HCT116 (cell line): ENCODE data around the gene RBMS1. TPM values are rescaled to one million over a fixed set of nuclear protein-coding genes. Genes with fewer than 3 reads are reported as not detected.

Source experiments
- ATAC-seq: fragments of 200-7000 bp; cut with Tn5 transposase; 2 replicates; pipeline ENCODE4 v1.9.1; 2020; ENCODE audit warnings: mild to moderate bottlenecking, moderate library complexity
- BruUV-seq: library from RNA; stranded (reverse); fragments of 400-500 nt; replicated peaks from 2 replicates; lab custom pipeline; 2021; lab: Mats Ljungman, UMichigan
- CTCF ChIA-PET: fragments of 300-600 bp; sonication (Branson Sonifier 250); formaldehyde crosslinking; loops from one replicate; lab custom pipeline; 2021; ENCODE audit warnings: antibody characterized with exemption; lab: Charles Lee
- POLR2A ChIA-PET: fragments of 300-600, 350-600 bp; sonication (Branson Sonifier 250); formaldehyde crosslinking; loops from one replicate; lab custom pipeline; 2021; ENCODE audit warnings: antibody characterized with exemption; lab: Charles Lee
- RAD21 ChIA-PET, 2 experiments: fragments of 300-600 bp; sonication (Branson Sonifier 250); formaldehyde crosslinking; loops; one replicate each; lab custom pipeline; 2023; ENCODE audit warnings: low total read pairs in 2 of 2; ENCODE audit not compliant: uncharacterized antibody in 2 of 2, unreplicated experiment in 2 of 2, low non-redundant PET in 1 of 2; lab: Charles Lee
- DNase-seq: peaks from one replicate; pipeline ENCODE4 v3.0.0-alpha.2; 2010; ENCODE audit warnings: low read depth, low spot score
- H2AFZ ChIP-seq: fragments of 200-600 bp; shearing (Covaris generic), sonication (generic); 2 replicates; pipeline ENCODE4 v1.6.1; 2017; ENCODE audit warnings: low read depth, mixed run types, mixed read lengths, antibody characterized with exemption, low read length; ENCODE audit not compliant: poor library complexity, severe bottlenecking
- H3K27ac ChIP-seq: 2 replicates; pipeline ENCODE4 v1.5.1; 2012; ENCODE audit warnings: low read depth, low read length
- H3K27me3 ChIP-seq: fragments of 200-600 bp; sonication (generic); 2 replicates; pipeline ENCODE4 v1.6.1; 2016; ENCODE audit warnings: mixed run types, low read length, mixed read lengths; ENCODE audit not compliant: insufficient read depth
- H3K36me3 ChIP-seq, 2 experiments: fragments of 200-500 bp in 1 of 2; fragments of 200-600 bp in 1 of 2; sonication (Bioruptor generic) in 1 of 2; sonication (generic) in 1 of 2; 2 replicates each; pipeline versions ENCODE4 v1.5.1 to v1.6.1; 2014 to 2016; ENCODE audit warnings: low read length in 2 of 2, inconsistent platforms in 1 of 2, mixed read lengths in 1 of 2, mixed run types in 1 of 2; ENCODE audit not compliant: insufficient read depth in 2 of 2, control insufficient read depth in 1 of 2
- H3K4me1 ChIP-seq, 2 experiments: fragments of 200-600 bp in 1 of 2; sonication (generic) in 1 of 2; 2 replicates each; pipeline versions ENCODE4 v1.5.1 to v1.6.1; 2012 to 2017; ENCODE audit warnings: low read length in 2 of 2, inconsistent platforms in 1 of 2, mild to moderate bottlenecking in 1 of 2, mixed read lengths in 1 of 2, mixed run types in 1 of 2, moderate library complexity in 1 of 2; ENCODE audit not compliant: insufficient read depth in 2 of 2, control insufficient read depth in 1 of 2
- H3K4me2 ChIP-seq: fragments of 200-600 bp; sonication (generic); 2 replicates; pipeline ENCODE4 v1.6.1; 2017; ENCODE audit warnings: mixed run types, low read length, mixed read lengths
- H3K4me3 ChIP-seq, 2 experiments: fragments of 200-600 bp in 1 of 2; sonication (generic) in 1 of 2; replicated peaks in 1 of 2; 2 replicates each; pipeline ENCODE4 v1.5.1; 2011 to 2016; ENCODE audit warnings: low read length in 2 of 2, control low read depth in 1 of 2, low read depth in 1 of 2, mild to moderate bottlenecking in 1 of 2, mixed read lengths in 1 of 2, mixed run types in 1 of 2
- H3K79me2 ChIP-seq: fragments of 200-600 bp; sonication (generic); 2 replicates; pipeline ENCODE4 v1.6.1; 2017; ENCODE audit warnings: mild to moderate bottlenecking, mixed run types, low read length, moderate library complexity, mixed read lengths; ENCODE audit not compliant: insufficient read depth
- H3K9ac ChIP-seq: fragments of 200-600 bp; sonication (generic); 2 replicates; pipeline ENCODE4 v1.6.1; 2016; ENCODE audit warnings: low read length, mixed read lengths
- H3K9me2 ChIP-seq: fragments of 200-600 bp; sonication (generic), shearing (Covaris generic); 2 replicates; pipeline ENCODE4 v1.6.1; 2017; ENCODE audit warnings: mixed run types, mild to moderate bottlenecking, moderate library complexity; ENCODE audit not compliant: insufficient read depth
- H3K9me3 ChIP-seq, 2 experiments: fragments of 200-500 bp in 1 of 2; fragments of 200-600 bp in 1 of 2; sonication (Bioruptor generic) in 1 of 2; sonication (generic) in 1 of 2; 2 replicates each; pipeline ENCODE4 v1.6.1; 2014 to 2017; ENCODE audit warnings: low read length in 2 of 2, mixed read lengths in 2 of 2, inconsistent platforms in 1 of 2, low read depth in 1 of 2, mild to moderate bottlenecking in 1 of 2, mixed run types in 1 of 2, moderate library complexity in 1 of 2; ENCODE audit not compliant: control insufficient read depth in 1 of 2, insufficient read depth in 1 of 2
- H4K20me1 ChIP-seq: fragments of 200-600 bp; sonication (generic), shearing (Covaris generic); 2 replicates; pipeline ENCODE4 v1.6.1; 2017; ENCODE audit warnings: mixed run types, mild to moderate bottlenecking, moderate library complexity; ENCODE audit not compliant: insufficient read depth
- CBX3 ChIP-seq: IDR thresholded peaks from 2 replicates; pipeline ENCODE4 v1.6.1; 2012; ENCODE audit warnings: low read depth
- CEBPB ChIP-seq: IDR thresholded peaks from 2 replicates; pipeline ENCODE4 v1.6.1; 2012; ENCODE audit warnings: low read depth
- EGR1 ChIP-seq: IDR thresholded peaks from 2 replicates; pipeline ENCODE4 v1.6.1; 2012; ENCODE audit warnings: low read depth
- ELF1 ChIP-seq: IDR thresholded peaks from 2 replicates; pipeline ENCODE4 v1.6.1; 2012; ENCODE audit warnings: low read depth, borderline replicate concordance
- EZH2 ChIP-seq: fragments of 200-600 bp; sonication (generic); IDR thresholded peaks from 2 replicates; pipeline ENCODE4 v1.6.1; 2017; ENCODE audit warnings: antibody characterized with exemption, mixed run types
- EZH2phosphoT487 ChIP-seq: fragments of 200-600 bp; IDR thresholded peaks from 2 replicates; pipeline ENCODE4 v1.6.1; 2018; ENCODE audit warnings: antibody characterized with exemption, borderline replicate concordance
- JUND ChIP-seq: IDR thresholded peaks from 2 replicates; pipeline ENCODE4 v1.6.1; 2012
- POLR2A ChIP-seq: IDR thresholded peaks from 2 replicates; pipeline ENCODE4 v1.7.0; 2011; ENCODE audit warnings: borderline replicate concordance; ENCODE audit not compliant: insufficient read depth, insufficient read length; ENCODE audit errors: extremely low read depth
- POLR2AphosphoS5 ChIP-seq: IDR thresholded peaks from 2 replicates; pipeline ENCODE4 v1.6.1; 2011; ENCODE audit warnings: mild to moderate bottlenecking, low read depth, low read length, moderate library complexity
- RAD21 ChIP-seq: IDR thresholded peaks from 2 replicates; pipeline ENCODE4 v1.6.1; 2012; ENCODE audit warnings: low read depth, mild to moderate bottlenecking
- SIN3A ChIP-seq: IDR thresholded peaks from 2 replicates; pipeline ENCODE4 v1.6.1; 2012; ENCODE audit warnings: low read depth
- TCF7L2 ChIP-seq: IDR thresholded peaks from 2 replicates; pipeline ENCODE4 v1.7.0; 2011; ENCODE audit warnings: borderline replicate concordance, inconsistent platforms; ENCODE audit not compliant: insufficient read depth, insufficient read length; ENCODE audit errors: extremely low read depth
- YY1 ChIP-seq: IDR thresholded peaks from 2 replicates; pipeline ENCODE4 v1.6.1; 2011; ENCODE audit warnings: low read length, low read depth, moderate library complexity, mild to moderate bottlenecking; ENCODE audit not compliant: insufficient replicate concordance; ENCODE audit errors: extremely low read depth
- ZFX ChIP-seq: fragments of 450-650 bp; IDR thresholded peaks from 2 replicates; pipeline ENCODE4 v1.6.1; 2017
- intact Hi-C: fragments of 100-400 bp; cut with micrococcal nuclease; formaldehyde crosslinking; loops from 2 replicates; pipeline ENCODE4 v1.10.0; 2022
- total RNA-seq: library from RNA; stranded (reverse); gene quantifications from one replicate; pipeline ENCODE4 v1.2.1, GENCODE V29; 2021; ENCODE audit not compliant: unreplicated experiment
- TF ChIP-seq, protein P1 (sequence below): IDR thresholded peaks from 2 replicates; pipeline ENCODE4 v1.6.1; 2012
- TF ChIP-seq, protein P2 (sequence below): IDR thresholded peaks from 2 replicates; pipeline ENCODE4 v1.6.1; 2012; ENCODE audit warnings: low read depth
- TF ChIP-seq, protein P3 (sequence below), 3 experiments: fragments of 200-600 bp in 1 of 3; sonication (generic) in 1 of 3; IDR thresholded peaks in 2 of 3; conservative IDR thresholded peaks in 1 of 3; 2 replicates each; pipeline ENCODE4 v1.5.1; 2012 to 2017; ENCODE audit warnings: low read depth in 2 of 3, low read length in 2 of 3, antibody characterized with exemption in 1 of 3, borderline replicate concordance in 1 of 3, control low read depth in 1 of 3, mild to moderate bottlenecking in 1 of 3, mixed read lengths in 1 of 3, mixed run types in 1 of 3, moderate library complexity in 1 of 3; ENCODE audit not compliant: insufficient read depth in 1 of 3
- TF ChIP-seq, protein P4 (sequence below): IDR thresholded peaks from 2 replicates; pipeline ENCODE4 v1.6.1; 2012
- TF ChIP-seq, protein P5 (sequence below): IDR thresholded peaks from 2 replicates; pipeline ENCODE4 v1.6.1; 2011; ENCODE audit warnings: mild to moderate bottlenecking, low read length, moderate library complexity; ENCODE audit not compliant: insufficient replicate concordance; ENCODE audit errors: extremely low read depth

The RBMS1 gene
- total RNA-seq, 1 experiment from 2014 or later, result 17.6 TPM

DNA sequence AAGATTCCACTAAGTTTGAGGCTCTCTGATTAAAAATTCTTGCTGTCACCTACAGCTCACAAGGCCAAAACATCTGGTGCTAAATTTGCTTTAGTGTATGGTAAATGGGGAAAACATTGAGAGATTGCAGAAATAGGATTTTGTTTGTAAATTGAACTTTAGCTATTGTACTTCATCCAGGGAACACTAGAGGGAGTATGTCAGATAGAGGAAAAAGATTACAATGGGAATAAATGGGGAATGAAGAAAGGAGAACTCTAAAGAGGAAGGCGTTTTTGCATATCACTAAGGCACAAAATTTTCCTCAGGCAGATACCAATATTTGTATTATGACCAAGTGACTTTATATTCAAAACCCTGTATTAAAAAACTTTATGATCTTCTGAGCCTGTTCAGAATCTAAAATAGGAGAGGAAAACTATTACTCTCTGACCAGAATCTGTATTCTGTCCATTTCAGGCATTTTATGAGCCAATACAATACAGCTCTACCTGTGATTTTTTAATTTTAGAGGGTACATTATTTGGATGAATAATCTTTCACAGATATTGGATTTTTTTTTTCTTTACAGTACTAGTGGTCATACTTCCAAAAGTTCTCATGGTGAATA lies 241.2 kb downstream of the RBMS1 start:
- H3K4me3 ChIP-seq, result no peak overlapping the region
- POLR2A ChIA-PET, result interaction anchor here (1.3 kb wide), 1 partner anchor 11 kb away, joined by 6 read pairs; no protein-coding TSS in a partner anchor
- TF ChIP-seq CEBPB (peak; percentile 15; the same call in 1 of the 2 replicates), POLR2A (no peak), EGR1 (no peak), CBX3 (peak; percentile 40; the same call in 1 of the 2 replicates), TCF7L2 (no peak), EZH2 (no peak), JUND (no peak), SIN3A (no peak), ELF1 (no peak), YY1 (no peak), POLR2AphosphoS5 (no peak), ZFX (no peak), RAD21 (peak; percentile 61), EZH2phosphoT487 (no peak)
- TF ChIP-seq, protein P1, sequence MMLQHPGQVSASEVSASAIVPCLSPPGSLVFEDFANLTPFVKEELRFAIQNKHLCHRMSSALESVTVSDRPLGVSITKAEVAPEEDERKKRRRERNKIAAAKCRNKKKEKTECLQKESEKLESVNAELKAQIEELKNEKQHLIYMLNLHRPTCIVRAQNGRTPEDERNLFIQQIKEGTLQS, result no peak
- TF ChIP-seq, protein P2, sequence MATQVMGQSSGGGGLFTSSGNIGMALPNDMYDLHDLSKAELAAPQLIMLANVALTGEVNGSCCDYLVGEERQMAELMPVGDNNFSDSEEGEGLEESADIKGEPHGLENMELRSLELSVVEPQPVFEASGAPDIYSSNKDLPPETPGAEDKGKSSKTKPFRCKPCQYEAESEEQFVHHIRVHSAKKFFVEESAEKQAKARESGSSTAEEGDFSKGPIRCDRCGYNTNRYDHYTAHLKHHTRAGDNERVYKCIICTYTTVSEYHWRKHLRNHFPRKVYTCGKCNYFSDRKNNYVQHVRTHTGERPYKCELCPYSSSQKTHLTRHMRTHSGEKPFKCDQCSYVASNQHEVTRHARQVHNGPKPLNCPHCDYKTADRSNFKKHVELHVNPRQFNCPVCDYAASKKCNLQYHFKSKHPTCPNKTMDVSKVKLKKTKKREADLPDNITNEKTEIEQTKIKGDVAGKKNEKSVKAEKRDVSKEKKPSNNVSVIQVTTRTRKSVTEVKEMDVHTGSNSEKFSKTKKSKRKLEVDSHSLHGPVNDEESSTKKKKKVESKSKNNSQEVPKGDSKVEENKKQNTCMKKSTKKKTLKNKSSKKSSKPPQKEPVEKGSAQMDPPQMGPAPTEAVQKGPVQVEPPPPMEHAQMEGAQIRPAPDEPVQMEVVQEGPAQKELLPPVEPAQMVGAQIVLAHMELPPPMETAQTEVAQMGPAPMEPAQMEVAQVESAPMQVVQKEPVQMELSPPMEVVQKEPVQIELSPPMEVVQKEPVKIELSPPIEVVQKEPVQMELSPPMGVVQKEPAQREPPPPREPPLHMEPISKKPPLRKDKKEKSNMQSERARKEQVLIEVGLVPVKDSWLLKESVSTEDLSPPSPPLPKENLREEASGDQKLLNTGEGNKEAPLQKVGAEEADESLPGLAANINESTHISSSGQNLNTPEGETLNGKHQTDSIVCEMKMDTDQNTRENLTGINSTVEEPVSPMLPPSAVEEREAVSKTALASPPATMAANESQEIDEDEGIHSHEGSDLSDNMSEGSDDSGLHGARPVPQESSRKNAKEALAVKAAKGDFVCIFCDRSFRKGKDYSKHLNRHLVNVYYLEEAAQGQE, result no peak
- TF ChIP-seq, protein P3, sequence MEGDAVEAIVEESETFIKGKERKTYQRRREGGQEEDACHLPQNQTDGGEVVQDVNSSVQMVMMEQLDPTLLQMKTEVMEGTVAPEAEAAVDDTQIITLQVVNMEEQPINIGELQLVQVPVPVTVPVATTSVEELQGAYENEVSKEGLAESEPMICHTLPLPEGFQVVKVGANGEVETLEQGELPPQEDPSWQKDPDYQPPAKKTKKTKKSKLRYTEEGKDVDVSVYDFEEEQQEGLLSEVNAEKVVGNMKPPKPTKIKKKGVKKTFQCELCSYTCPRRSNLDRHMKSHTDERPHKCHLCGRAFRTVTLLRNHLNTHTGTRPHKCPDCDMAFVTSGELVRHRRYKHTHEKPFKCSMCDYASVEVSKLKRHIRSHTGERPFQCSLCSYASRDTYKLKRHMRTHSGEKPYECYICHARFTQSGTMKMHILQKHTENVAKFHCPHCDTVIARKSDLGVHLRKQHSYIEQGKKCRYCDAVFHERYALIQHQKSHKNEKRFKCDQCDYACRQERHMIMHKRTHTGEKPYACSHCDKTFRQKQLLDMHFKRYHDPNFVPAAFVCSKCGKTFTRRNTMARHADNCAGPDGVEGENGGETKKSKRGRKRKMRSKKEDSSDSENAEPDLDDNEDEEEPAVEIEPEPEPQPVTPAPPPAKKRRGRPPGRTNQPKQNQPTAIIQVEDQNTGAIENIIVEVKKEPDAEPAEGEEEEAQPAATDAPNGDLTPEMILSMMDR (IDR thresholded peaks at IDR 0.05 in 2 of 3, conservative IDR thresholded peaks at IDR 0.05 in 1 of 3; ENCODE audit: borderline replicate concordance in 1 of 3, insufficient read depth in 1 of 3, low read depth in 2 of 3, low read length in 2 of 3), result peak; percentile 55 to 76 (median 70)
- TF ChIP-seq, protein P4, sequence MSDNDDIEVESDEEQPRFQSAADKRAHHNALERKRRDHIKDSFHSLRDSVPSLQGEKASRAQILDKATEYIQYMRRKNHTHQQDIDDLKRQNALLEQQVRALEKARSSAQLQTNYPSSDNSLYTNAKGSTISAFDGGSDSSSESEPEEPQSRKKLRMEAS, result no peak
- TF ChIP-seq, protein P5, sequence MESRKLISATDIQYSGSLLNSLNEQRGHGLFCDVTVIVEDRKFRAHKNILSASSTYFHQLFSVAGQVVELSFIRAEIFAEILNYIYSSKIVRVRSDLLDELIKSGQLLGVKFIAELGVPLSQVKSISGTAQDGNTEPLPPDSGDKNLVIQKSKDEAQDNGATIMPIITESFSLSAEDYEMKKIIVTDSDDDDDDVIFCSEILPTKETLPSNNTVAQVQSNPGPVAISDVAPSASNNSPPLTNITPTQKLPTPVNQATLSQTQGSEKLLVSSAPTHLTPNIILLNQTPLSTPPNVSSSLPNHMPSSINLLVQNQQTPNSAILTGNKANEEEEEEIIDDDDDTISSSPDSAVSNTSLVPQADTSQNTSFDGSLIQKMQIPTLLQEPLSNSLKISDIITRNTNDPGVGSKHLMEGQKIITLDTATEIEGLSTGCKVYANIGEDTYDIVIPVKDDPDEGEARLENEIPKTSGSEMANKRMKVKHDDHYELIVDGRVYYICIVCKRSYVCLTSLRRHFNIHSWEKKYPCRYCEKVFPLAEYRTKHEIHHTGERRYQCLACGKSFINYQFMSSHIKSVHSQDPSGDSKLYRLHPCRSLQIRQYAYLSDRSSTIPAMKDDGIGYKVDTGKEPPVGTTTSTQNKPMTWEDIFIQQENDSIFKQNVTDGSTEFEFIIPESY, result no peak

More for the DNA sequence above, 241.2 kb downstream of the RBMS1 start:
- Histone ChIP-seq H2AFZ (peak overlapping the region; percentile 65), H3K4me1 (no peaks in the 10 kb centered on the region), H3K9me3 (no peaks in the 10 kb centered on the region), H3K36me3 (no peaks in the 10 kb centered on the region), H4K20me1 (no peaks in the 10 kb centered on the region), H3K27ac (no peak overlapping the region), H3K9ac (no peak overlapping the region), H3K79me2 (no peaks in the 10 kb centered on the region), H3K27me3 (no peaks in the 10 kb centered on the region), H3K4me2 (no peak overlapping the region), H3K9me2 (no peaks in the 10 kb centered on the region)
- intact Hi-C loops, result loop anchor here (1.0 to 5.0 kb wide), 2 partner anchors 140 to 742 kb away; no protein-coding TSS in a partner anchor
- CTCF ChIA-PET, result interaction anchor here (0.7 to 2.3 kb wide), 18 partner anchors 8 to 811 kb away, joined by 3 to 11 read pairs (median 3); no protein-coding TSS in a partner anchor
- BruUV-seq, result no TSS peak
- peak; percentile 34 for DNase-seq
- ATAC-seq, result peak; percentile 47; the same call in 1 of the 2 replicates
- RAD21 ChIA-PET, result interaction anchor here (1.3 to 1.4 kb wide), 3 partner anchors 72 to 742 kb away, joined by 3 to 4 read pairs (median 4); no protein-coding TSS in a partner anchor
